Measurements from ENCODE around the gene SLC6A3. TPM values are rescaled to one million over a fixed set of nuclear protein-coding genes. Genes with fewer than 3 reads are reported as not detected.

Gene SLC6A3
- total and polyA plus RNA-seq, 2 donors (not counting 1 experiment from before 2014, with no cell fraction given): 0.01 to 0.15 TPM

- Histone ChIP-seq H2AFZ (ENCODE audit: insufficient read depth, low read depth, low read length, poor library complexity, severe bottlenecking) (no peak overlapping the region), H3K4me2 (replicated peaks; ENCODE audit: low read depth, low read length, poor library complexity, severe bottlenecking) (no peak overlapping the region), H3K4me1 (ENCODE audit: control insufficient read depth in 2 of 2, insufficient read depth in 2 of 2, low read length in 2 of 2) (peaks cover 28 to 33% of the 10 kb centered on the region in 2 donors), H3K79me2 (ENCODE audit: control insufficient read depth, insufficient read depth, low read length) (peaks cover 53% of the 10 kb centered on the region), H3K27ac (ENCODE audit: low read length in 2 of 2) (no peak overlapping the region), H3K9me3 (ENCODE audit: control extremely low read depth in 1 of 3, control insufficient read depth in 2 of 3, insufficient read depth in 1 of 3, low read length in 2 of 3) (no peaks in the 10 kb centered on the region), H3K4me3 (ENCODE audit: control extremely low read depth in 1 of 5, extremely low read depth in 1 of 5, insufficient read depth in 1 of 5, low read depth in 2 of 5, low read length in 4 of 5) (no peak overlapping the region), H3K36me3 (replicated peaks in 1 of 2; ENCODE audit: control extremely low read depth in 1 of 2, control insufficient read depth in 1 of 2, extremely low read depth in 1 of 2, insufficient read depth in 2 of 2, low read length in 1 of 2) (peaks cover 2 to 75% of the 10 kb centered on the region in 2 experiments), H4K20me1 (ENCODE audit: control insufficient read depth, insufficient read depth, low read length, poor library complexity, severe bottlenecking) (no peaks in the 10 kb centered on the region), H3K27me3 (replicated peaks in 1 of 4; ENCODE audit: control extremely low read depth in 1 of 4, control insufficient read depth in 3 of 4, insufficient read depth in 4 of 4, low read length in 3 of 4) (no peaks in the 10 kb centered on the region), H3K9ac (ENCODE audit: low read length) (no peak overlapping the region)
- Mint-ChIP-seq H3K4me3 (no peak overlapping the region), H3K9me3 (ENCODE audit: insufficient read depth) (no peaks in the 10 kb centered on the region), H3K27ac (peak overlapping the region; percentile 53), H3K27me3 (no peaks in the 10 kb centered on the region), H3K4me1 (peaks cover 35% of the 10 kb centered on the region)
- TF ChIP-seq CTCF (IDR thresholded peaks at IDR 0.05): no peak
- no peak for TF ChIP-seq EZH2 (IDR thresholded peaks at IDR 0.05; ENCODE audit: borderline replicate concordance, insufficient read depth, low read depth, low read length, poor library complexity, severe bottlenecking)
- peak; percentile 34 for DNase-seq
- ChIA-PET POLR2A (interaction anchor here (0.7 kb wide), 1 partner anchor 26 kb away, joined by 3 read pairs; no protein-coding TSS in a partner anchor), CTCF (interaction anchor here (1.6 to 9.1 kb wide), 2 partner anchors 26 to 59 kb away, joined by 4 to 81 read pairs; no protein-coding TSS in a partner anchor)
- 90% methylated on average over 16 of the region's 16 CpGs for WGBS (ENCODE audit: insufficient coverage)
- intact Hi-C loops (cut with micrococcal nuclease): no loop called here
- ATAC-seq (ENCODE audit: low read depth): no peak
Observed at GRCh38 chr5:1477341-1477740, 32.1 kb upstream of the SLC6A3 start.

- no peak overlapping the region for H3K27ac ChIP-seq (ENCODE audit: low read length in 2 of 2)
- H3K4me1 ChIP-seq (ENCODE audit: control insufficient read depth in 2 of 2, insufficient read depth in 2 of 2, low read length in 2 of 2): peaks cover 26 to 30% of the 10 kb centered on the region in 2 donors
- peaks cover 51% of the 10 kb centered on the region for H3K79me2 ChIP-seq (ENCODE audit: control insufficient read depth, insufficient read depth, low read length)
- ATAC-seq (ENCODE audit: low read depth): no peak
- intact Hi-C loops (cut with micrococcal nuclease): no loop called here
- POLR2A ChIA-PET: no interaction called here
- TF ChIP-seq EZH2 (IDR thresholded peaks at IDR 0.05; ENCODE audit: borderline replicate concordance, insufficient read depth, low read depth, low read length, poor library complexity, severe bottlenecking) (no peak), CTCF (IDR thresholded peaks at IDR 0.05) (no peak)
- H3K27me3 Mint-ChIP-seq: no peaks in the 10 kb centered on the region
- H3K4me3 Mint-ChIP-seq: no peak overlapping the region
- no peak for DNase-seq
- H3K9ac ChIP-seq (ENCODE audit: low read length): no peak overlapping the region
- peaks cover 2% of the 10 kb centered on the region for H4K20me1 ChIP-seq (ENCODE audit: control insufficient read depth, insufficient read depth, low read length, poor library complexity, severe bottlenecking)
- no peak overlapping the region for H2AFZ ChIP-seq (ENCODE audit: insufficient read depth, low read depth, low read length, poor library complexity, severe bottlenecking)
- 93% methylated on average over 11 of the region's 11 CpGs for WGBS (ENCODE audit: insufficient coverage)
- H3K9me3 ChIP-seq (ENCODE audit: control extremely low read depth in 1 of 3, control insufficient read depth in 2 of 3, insufficient read depth in 1 of 3, low read length in 2 of 3): no peaks in the 10 kb centered on the region
- peaks cover 32% of the 10 kb centered on the region for H3K4me1 Mint-ChIP-seq
- H3K4me3 ChIP-seq (ENCODE audit: control extremely low read depth in 1 of 5, extremely low read depth in 1 of 5, insufficient read depth in 1 of 5, low read depth in 2 of 5, low read length in 4 of 5): no peak overlapping the region
- H3K9me3 Mint-ChIP-seq (ENCODE audit: insufficient read depth): no peaks in the 10 kb centered on the region
- H3K36me3 ChIP-seq (replicated peaks in 1 of 2; ENCODE audit: control extremely low read depth in 1 of 2, control insufficient read depth in 1 of 2, extremely low read depth in 1 of 2, insufficient read depth in 2 of 2, low read length in 1 of 2): peaks cover 2 to 79% of the 10 kb centered on the region in 2 experiments
- CTCF ChIA-PET: interaction anchor here (1.6 to 9.1 kb wide), 2 partner anchors 26 to 59 kb away, joined by 4 to 81 read pairs; no protein-coding TSS in a partner anchor
- no peak overlapping the region for H3K4me2 ChIP-seq (replicated peaks; ENCODE audit: low read depth, low read length, poor library complexity, severe bottlenecking)
- no peak overlapping the region for H3K27ac Mint-ChIP-seq
- no peaks in the 10 kb centered on the region for H3K27me3 ChIP-seq (replicated peaks in 1 of 4; ENCODE audit: control extremely low read depth in 1 of 4, control insufficient read depth in 3 of 4, insufficient read depth in 4 of 4, low read length in 3 of 4)
Observed at GRCh38 chr5:1476967-1477310, 31.7 kb upstream of the SLC6A3 start.

All from B cell (primary cell).